ENCODE measurements around the gene TOGARAM2. TPM values are rescaled to one million over a fixed set of nuclear protein-coding genes. Genes with fewer than 3 reads are reported as not detected.

The TOGARAM2 gene
- total and polyA plus RNA-seq, 7 experiments from 2014 or later: 0.58 to 4.9 (median 1.4) TPM; not detected in 1

- no peak overlapping the region for H3K4me3 Mint-ChIP-seq
- intact Hi-C loops (cut with micrococcal nuclease): no loop called here
- no peaks in the 10 kb centered on the region for H3K27me3 ChIP-seq (ENCODE audit: control insufficient read depth in 2 of 2, insufficient read depth in 2 of 2, low read length in 2 of 2)
- no peaks in the 10 kb centered on the region for H3K36me3 Mint-ChIP-seq
- POLR2A ChIA-PET: no interaction called here
- no peak for ATAC-seq
- peaks cover 0 to 2% (median 0%) of the 10 kb centered on the region in 11 donors for H3K9me3 Mint-ChIP-seq
- H3K4me1 Mint-ChIP-seq: no peaks in the 10 kb centered on the region
- H3K36me3 ChIP-seq (ENCODE audit: control insufficient read depth in 2 of 3, insufficient read depth in 3 of 3, low read length in 3 of 3): no peaks in the 10 kb centered on the region
- CTCF ChIA-PET: no interaction called here
- DNase-seq: no peak
- H3K4me3 ChIP-seq (ENCODE audit: low read length): no peak overlapping the region
- H3K9me3 ChIP-seq (ENCODE audit: control insufficient read depth in 2 of 3, low read length in 3 of 3): no peaks in the 10 kb centered on the region
- no peaks in the 10 kb centered on the region for H3K4me1 ChIP-seq (ENCODE audit: control insufficient read depth in 2 of 2, insufficient read depth in 2 of 2, low read length in 2 of 2)
- H3K27ac ChIP-seq (ENCODE audit: low read depth, low read length): no peak overlapping the region
- peaks cover 0 to 4% (median 0%) of the 10 kb centered on the region in 5 donors for H3K27me3 Mint-ChIP-seq
- peak overlapping the region in 1 of 9 donors; percentile 25 for H3K27ac Mint-ChIP-seq
Observed at GRCh38 chr2:28986429-28986828, 5.3 kb downstream of the TOGARAM2 start.

GRCh38 chr2:28989973-28990372, 8.9 kb downstream of the TOGARAM2 start:
- no peaks in the 10 kb centered on the region for H3K4me1 Mint-ChIP-seq
- POLR2A ChIA-PET: no interaction called here
- DNase-seq: no peak
- no peak overlapping the region for H3K4me3 Mint-ChIP-seq
- no peak for ATAC-seq
- H3K4me3 ChIP-seq (ENCODE audit: low read length): no peak overlapping the region
- no peaks in the 10 kb centered on the region for H3K9me3 ChIP-seq (ENCODE audit: control insufficient read depth in 2 of 3, low read length in 3 of 3)
- no peaks in the 10 kb centered on the region for H3K36me3 Mint-ChIP-seq
- H3K27ac Mint-ChIP-seq: peak overlapping the region in 2 of 9 donors; percentile 16 to 20
- H3K4me1 ChIP-seq (ENCODE audit: control insufficient read depth in 2 of 2, insufficient read depth in 2 of 2, low read length in 2 of 2): no peaks in the 10 kb centered on the region
- H3K36me3 ChIP-seq (ENCODE audit: control insufficient read depth in 2 of 3, insufficient read depth in 3 of 3, low read length in 3 of 3): no peaks in the 10 kb centered on the region
- no peak overlapping the region for H3K27ac ChIP-seq (ENCODE audit: low read depth, low read length)
- H3K27me3 Mint-ChIP-seq: peaks cover 0 to 4% (median 0%) of the 10 kb centered on the region in 5 donors
- intact Hi-C loops (cut with micrococcal nuclease): no loop called here
- CTCF ChIA-PET: interaction anchor here (0.5 kb wide), 1 partner anchor 38 kb away, joined by 3 read pairs; no protein-coding TSS in a partner anchor
- H3K27me3 ChIP-seq (ENCODE audit: control insufficient read depth in 2 of 2, insufficient read depth in 2 of 2, low read length in 2 of 2): no peaks in the 10 kb centered on the region
- H3K9me3 Mint-ChIP-seq: peaks cover 0 to 2% (median 0%) of the 10 kb centered on the region in 11 donors

GRCh38 chr2:28990445-28990844, 9.3 kb downstream of the TOGARAM2 start:
- H3K36me3 Mint-ChIP-seq: no peaks in the 10 kb centered on the region
- no peak overlapping the region for H3K4me3 ChIP-seq (ENCODE audit: low read length)
- H3K27ac Mint-ChIP-seq: peak overlapping the region in 2 of 9 donors; percentile 20 to 44
- ChIA-PET CTCF (no interaction called here), POLR2A (no interaction called here)
- DNase-seq: no peak
- peaks cover 0 to 4% (median 0%) of the 10 kb centered on the region in 5 donors for H3K27me3 Mint-ChIP-seq
- H3K9me3 Mint-ChIP-seq: no peaks in the 10 kb centered on the region
- no peaks in the 10 kb centered on the region for H3K36me3 ChIP-seq (ENCODE audit: control insufficient read depth in 2 of 3, insufficient read depth in 3 of 3, low read length in 3 of 3)
- no peak overlapping the region for H3K4me3 Mint-ChIP-seq
- H3K27ac ChIP-seq (ENCODE audit: low read depth, low read length): no peak overlapping the region
- no peak for ATAC-seq
- H3K27me3 ChIP-seq (ENCODE audit: control insufficient read depth in 2 of 2, insufficient read depth in 2 of 2, low read length in 2 of 2): no peaks in the 10 kb centered on the region
- no peaks in the 10 kb centered on the region for H3K9me3 ChIP-seq (ENCODE audit: control insufficient read depth in 2 of 3, low read length in 3 of 3)
- H3K4me1 Mint-ChIP-seq: no peaks in the 10 kb centered on the region
- intact Hi-C loops (cut with micrococcal nuclease): no loop called here
- no peaks in the 10 kb centered on the region for H3K4me1 ChIP-seq (ENCODE audit: control insufficient read depth in 2 of 2, insufficient read depth in 2 of 2, low read length in 2 of 2)

DNA sequence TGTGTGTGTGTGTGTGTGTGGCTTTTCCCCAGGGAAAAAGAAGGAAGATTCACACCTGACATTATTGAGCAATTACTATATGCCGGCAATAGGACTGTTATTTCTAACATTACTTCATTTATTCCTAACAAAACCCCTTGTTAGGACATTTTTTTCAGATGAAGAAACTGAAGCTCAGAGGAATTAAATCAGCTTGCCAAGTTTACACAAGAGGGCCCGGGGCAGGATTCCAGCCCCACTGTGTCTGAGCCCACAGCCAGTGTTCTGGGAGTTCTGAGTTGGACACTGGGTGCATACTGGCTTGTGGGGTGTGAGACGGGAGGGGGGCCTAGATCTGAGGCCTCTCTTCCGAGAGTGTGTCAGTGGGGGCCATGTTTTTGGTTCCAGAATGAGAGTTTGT, 9.9 kb downstream of the TOGARAM2 start:
- peaks cover 0 to 4% (median 0%) of the 10 kb centered on the region in 5 donors for H3K27me3 Mint-ChIP-seq
- H3K4me3 Mint-ChIP-seq: no peak overlapping the region
- no peak overlapping the region for H3K27ac Mint-ChIP-seq

DNA sequence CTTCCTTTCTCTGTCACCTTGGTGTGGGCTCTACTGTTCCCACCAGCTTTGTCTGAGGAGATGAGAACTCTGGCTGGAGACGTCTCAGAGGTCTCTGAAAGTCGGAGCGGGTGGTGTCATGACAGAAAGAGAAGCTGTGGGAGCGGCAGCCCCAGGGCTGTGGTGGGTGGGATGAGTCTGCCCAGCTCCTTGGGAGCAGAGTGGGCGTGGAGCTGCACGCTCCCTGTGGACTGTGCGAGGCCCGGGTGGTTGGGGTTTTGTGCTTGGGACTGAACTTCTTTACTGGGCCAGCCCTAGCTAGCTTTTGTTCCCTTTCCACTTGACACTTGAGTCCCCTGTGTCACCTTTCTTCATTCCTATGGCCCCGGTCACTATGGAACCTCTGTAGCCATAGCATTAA, 10.4 kb downstream of the TOGARAM2 start:
- DNase-seq (no peak), ATAC-seq (no peak)
- Histone ChIP-seq H3K4me1 (ENCODE audit: control insufficient read depth in 2 of 2, insufficient read depth in 2 of 2, low read length in 2 of 2) (no peaks in the 10 kb centered on the region), H3K36me3 (ENCODE audit: control insufficient read depth in 2 of 3, insufficient read depth in 3 of 3, low read length in 3 of 3) (no peaks in the 10 kb centered on the region), H3K27me3 (ENCODE audit: control insufficient read depth in 2 of 2, insufficient read depth in 2 of 2, low read length in 2 of 2) (no peaks in the 10 kb centered on the region), H3K27ac (ENCODE audit: low read depth, low read length) (no peak overlapping the region), H3K4me3 (ENCODE audit: low read length) (no peak overlapping the region), H3K9me3 (ENCODE audit: control insufficient read depth in 2 of 3, low read length in 3 of 3) (no peaks in the 10 kb centered on the region)
- peaks cover 0 to 2% (median 0%) of the 10 kb centered on the region in 11 donors for H3K9me3 Mint-ChIP-seq
- peaks cover 0 to 4% (median 0%) of the 10 kb centered on the region in 5 donors for H3K27me3 Mint-ChIP-seq
- ChIA-PET CTCF (interaction anchor here (0.6 to 0.7 kb wide), 2 partner anchors 14 to 313 kb away, joined by 3 to 6 read pairs; no protein-coding TSS in a partner anchor), POLR2A (no interaction called here)
- no peak overlapping the region for H3K27ac Mint-ChIP-seq
- intact Hi-C loops (cut with micrococcal nuclease): no loop called here
- H3K4me3 Mint-ChIP-seq: no peak overlapping the region
- no peaks in the 10 kb centered on the region for H3K4me1 Mint-ChIP-seq
- H3K36me3 Mint-ChIP-seq: no peaks in the 10 kb centered on the region

More for the DNA sequence above, 9.9 kb downstream of the TOGARAM2 start:
- Mint-ChIP-seq H3K9me3 (peaks cover 0 to 2% (median 0%) of the 10 kb centered on the region in 11 donors), H3K4me1 (no peaks in the 10 kb centered on the region), H3K36me3 (no peaks in the 10 kb centered on the region)
- DNase-seq (no peak), ATAC-seq (no peak)
- H3K9me3 ChIP-seq (ENCODE audit: control insufficient read depth in 2 of 3, low read length in 3 of 3): no peaks in the 10 kb centered on the region
- no peaks in the 10 kb centered on the region for H3K27me3 ChIP-seq (ENCODE audit: control insufficient read depth in 2 of 2, insufficient read depth in 2 of 2, low read length in 2 of 2)
- POLR2A ChIA-PET: no interaction called here
- CTCF ChIA-PET: interaction anchor here (0.6 kb wide), 1 partner anchor 313 kb away, joined by 6 read pairs; no protein-coding TSS in a partner anchor
- no peak overlapping the region for H3K4me3 ChIP-seq (ENCODE audit: low read length)
- no peaks in the 10 kb centered on the region for H3K4me1 ChIP-seq (ENCODE audit: control insufficient read depth in 2 of 2, insufficient read depth in 2 of 2, low read length in 2 of 2)
- no peak overlapping the region for H3K27ac ChIP-seq (ENCODE audit: low read depth, low read length)
- intact Hi-C loops (cut with micrococcal nuclease): no loop called here
- no peaks in the 10 kb centered on the region for H3K36me3 ChIP-seq (ENCODE audit: control insufficient read depth in 2 of 3, insufficient read depth in 3 of 3, low read length in 3 of 3)

DNA sequence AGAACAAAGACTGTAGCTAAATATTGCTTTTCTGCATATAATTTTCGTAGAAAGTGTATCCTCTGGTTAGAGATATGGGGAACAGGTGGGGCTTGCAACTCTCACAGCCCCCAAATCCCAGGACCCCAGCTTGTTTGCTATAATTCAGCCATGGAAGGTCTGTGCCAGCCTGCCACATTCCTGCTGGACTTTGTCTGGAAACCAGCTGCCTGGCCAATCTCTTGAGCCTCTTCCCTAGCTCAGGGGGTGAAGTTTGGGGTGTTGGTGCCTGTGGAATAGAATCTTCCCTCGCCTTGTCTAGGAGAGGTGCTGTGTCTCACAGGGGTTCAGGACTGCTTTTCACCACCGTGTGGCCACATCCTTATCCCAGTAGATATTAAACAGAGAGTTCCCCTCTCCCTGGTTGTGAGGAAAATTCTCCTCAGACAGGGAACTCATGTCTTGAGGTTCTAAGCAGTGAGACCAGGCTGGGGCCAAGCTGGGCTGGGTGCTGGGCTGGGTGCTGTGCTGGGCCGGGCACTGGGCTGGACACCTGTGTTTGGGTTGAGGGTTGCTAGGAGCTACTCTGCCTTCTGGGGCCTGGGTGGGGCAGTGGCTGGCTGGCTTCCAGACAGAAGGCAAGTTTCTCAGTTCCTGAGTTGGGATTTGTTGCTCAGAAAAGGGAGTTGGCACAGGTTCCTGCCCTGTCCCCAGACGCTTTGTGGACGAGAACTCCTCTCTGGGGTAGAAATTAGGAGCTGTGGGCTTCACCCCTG, 12.3 kb downstream of the TOGARAM2 start:
- H3K36me3 ChIP-seq (ENCODE audit: control insufficient read depth in 2 of 3, insufficient read depth in 3 of 3, low read length in 3 of 3): no peaks in the 10 kb centered on the region
- Mint-ChIP-seq H3K4me3 (no peak overlapping the region), H3K27ac (no peak overlapping the region), H3K4me1 (peaks cover 0 to 4% (median under 1%) of the 10 kb centered on the region in 7 donors), H3K27me3 (peaks cover 0 to 11% (median 0%) of the 10 kb centered on the region in 5 donors), H3K36me3 (no peaks in the 10 kb centered on the region), H3K9me3 (peaks cover 0 to 2% (median 0%) of the 10 kb centered on the region in 11 donors)
- CTCF ChIA-PET: no interaction called here
- H3K4me3 ChIP-seq (ENCODE audit: low read length): no peak overlapping the region
- no peaks in the 10 kb centered on the region for H3K4me1 ChIP-seq (ENCODE audit: control insufficient read depth in 2 of 2, insufficient read depth in 2 of 2, low read length in 2 of 2)
- DNase-seq (no peak), ATAC-seq (no peak)
- intact Hi-C loops (cut with micrococcal nuclease): no loop called here
- no peaks in the 10 kb centered on the region for H3K27me3 ChIP-seq (ENCODE audit: control insufficient read depth in 2 of 2, insufficient read depth in 2 of 2, low read length in 2 of 2)
- no peak overlapping the region for H3K27ac ChIP-seq (ENCODE audit: low read depth, low read length)
- H3K9me3 ChIP-seq (ENCODE audit: control insufficient read depth in 2 of 3, low read length in 3 of 3): no peaks in the 10 kb centered on the region
- POLR2A ChIA-PET: no interaction called here

- no peaks in the 10 kb centered on the region for H3K27me3 ChIP-seq (ENCODE audit: control insufficient read depth in 2 of 2, insufficient read depth in 2 of 2, low read length in 2 of 2)
- ATAC-seq: no peak
- Mint-ChIP-seq H3K27me3 (peaks cover 0 to 8% (median 0%) of the 10 kb centered on the region in 5 donors), H3K9me3 (peaks cover 0 to 2% (median 0%) of the 10 kb centered on the region in 11 donors), H3K4me1 (peaks cover 0 to 10% (median 6%) of the 10 kb centered on the region in 7 donors), H3K4me3 (no peak overlapping the region), H3K36me3 (no peaks in the 10 kb centered on the region), H3K27ac (peak overlapping the region in 1 of 9 donors; percentile 4)
- CTCF ChIA-PET: no interaction called here
- no peak overlapping the region for H3K4me3 ChIP-seq (ENCODE audit: low read length)
- POLR2A ChIA-PET: no interaction called here
- no peak overlapping the region for H3K27ac ChIP-seq (ENCODE audit: low read depth, low read length)
- no peaks in the 10 kb centered on the region for H3K4me1 ChIP-seq (ENCODE audit: control insufficient read depth in 2 of 2, insufficient read depth in 2 of 2, low read length in 2 of 2)
- no peaks in the 10 kb centered on the region for H3K9me3 ChIP-seq (ENCODE audit: control insufficient read depth in 2 of 3, low read length in 3 of 3)
- no peak for DNase-seq
- no peaks in the 10 kb centered on the region for H3K36me3 ChIP-seq (ENCODE audit: control insufficient read depth in 2 of 3, insufficient read depth in 3 of 3, low read length in 3 of 3)
- intact Hi-C loops (cut with micrococcal nuclease): no loop called here
Observed at GRCh38 chr2:28994074-28994473, 13.0 kb downstream of the TOGARAM2 start.
